Activated CD4-positive, CD25-positive, alpha-beta regulatory T cell treated with anti-CD3 and anti-CD28 coated beads, Interleukin-2, amount 50 U/mL, for 72 hours (primary cell): ENCODE data around the gene PTPN4.
"Not testable (repeated sequence)": the region's sequence is repeated elsewhere in the genome, so short reads cannot be mapped to it uniquely, and the experiment has no call there.

Experiments
- DNase-seq: peaks from one replicate; pipeline ENCODE4 v3.0.0; 2021

Gene PTPN4

GRCh38 chr2:119768742-119769141 is 9.0 kb downstream of the PTPN4 start:
- no peak for DNase-seq

- no peak for DNase-seq
Observed at GRCh38 chr2:119769645-119770044, 9.9 kb downstream of the PTPN4 start.

DNA sequence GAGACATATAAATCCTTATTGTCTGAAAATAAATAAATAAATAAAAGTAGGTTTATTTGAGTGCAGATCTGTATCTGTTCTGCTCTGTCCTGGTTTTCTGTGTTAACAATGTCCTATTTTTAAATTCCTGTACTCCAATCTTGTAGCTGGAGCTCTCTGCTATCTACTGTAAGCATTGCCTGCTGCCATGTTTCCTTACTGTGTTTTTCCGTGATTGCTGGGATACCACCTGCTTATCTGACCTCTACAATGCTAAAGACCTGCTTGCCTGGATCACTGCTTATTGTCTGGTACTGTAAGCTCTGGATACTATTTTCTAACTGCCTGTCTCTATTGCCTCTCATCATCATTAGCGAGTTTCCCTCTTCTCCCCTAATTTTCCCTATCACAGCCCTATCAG is 11.6 kb downstream of the PTPN4 start:
- no peak for DNase-seq

DNA sequence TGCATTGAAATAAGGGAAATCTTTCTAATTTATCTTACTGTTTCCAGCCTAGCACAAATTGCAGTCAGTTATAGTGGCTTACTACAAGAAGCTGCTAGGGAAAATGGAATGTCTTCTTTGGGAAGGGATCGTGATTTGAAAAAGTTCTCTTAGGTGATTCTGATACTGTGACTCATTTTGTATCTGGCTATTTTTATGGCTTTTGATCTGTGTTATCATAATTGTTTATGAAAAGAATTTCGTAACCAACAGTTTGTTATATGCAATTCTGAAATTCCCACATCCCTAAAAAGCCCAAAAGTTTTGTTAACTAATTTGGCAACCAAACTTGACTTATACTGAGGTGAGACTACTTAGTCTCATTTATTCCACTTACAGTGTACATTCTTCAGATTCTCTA is 12.4 kb downstream of the PTPN4 start:
- no peak for DNase-seq

DNA sequence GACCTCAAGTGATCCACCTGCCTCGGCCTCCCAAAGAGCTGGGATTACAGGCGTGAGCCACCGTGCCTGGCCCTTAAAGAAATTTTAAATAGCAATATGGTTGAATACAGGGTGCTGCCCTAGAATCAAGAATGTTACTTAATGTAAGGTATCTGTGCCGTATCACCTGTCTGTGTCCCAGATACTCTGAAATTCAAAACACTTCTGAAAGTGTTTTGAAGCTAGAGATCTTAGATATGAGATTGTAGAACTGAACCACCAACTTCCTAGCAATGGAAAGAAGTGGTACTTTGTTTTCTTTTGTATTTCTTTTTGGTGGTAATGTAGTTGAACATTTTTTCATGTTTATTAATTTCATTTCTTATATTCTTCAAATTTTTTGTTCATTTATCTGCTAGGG is 13.0 kb downstream of the PTPN4 start:
- no peak for DNase-seq

DNA sequence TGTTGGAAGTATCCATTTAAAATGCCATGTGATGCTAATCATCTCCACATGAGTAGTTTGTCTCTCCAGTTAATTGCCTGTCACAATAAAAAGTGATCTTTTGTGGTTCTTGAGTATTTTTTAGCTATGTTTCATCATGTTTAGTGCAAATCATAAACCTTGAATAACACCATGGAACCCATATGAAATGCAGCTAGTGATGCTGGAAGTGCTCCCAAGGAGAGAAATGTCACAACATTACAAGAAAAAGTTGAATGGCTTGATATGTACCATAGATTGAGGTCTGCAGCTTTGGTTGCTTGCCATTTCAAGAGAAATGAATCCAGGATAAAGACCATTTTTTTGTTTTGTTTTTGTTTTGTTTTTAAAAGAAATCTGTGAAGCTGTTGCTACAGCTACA is 14.3 kb downstream of the PTPN4 start:
- no peak for DNase-seq

DNA sequence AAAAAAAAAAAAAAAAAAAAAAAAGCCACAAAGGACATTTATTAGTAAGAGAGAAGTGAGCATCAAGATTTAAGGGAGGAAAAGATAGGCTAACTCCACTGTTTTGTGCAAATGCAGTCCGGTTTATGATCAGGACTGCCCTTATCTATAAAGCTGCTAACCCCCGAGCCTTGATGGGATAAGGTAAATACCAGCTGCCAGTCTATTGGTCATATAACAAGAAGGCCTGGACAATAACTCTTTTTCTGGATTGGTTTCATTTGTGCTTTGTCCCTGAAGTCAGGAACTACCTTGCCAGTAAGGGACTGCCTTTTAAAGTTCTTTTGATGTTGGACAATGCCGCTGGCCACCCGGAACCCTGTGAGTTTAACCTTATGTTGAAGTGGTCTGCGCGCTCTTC is 15.4 kb downstream of the PTPN4 start:
- no peak for DNase-seq

DNA sequence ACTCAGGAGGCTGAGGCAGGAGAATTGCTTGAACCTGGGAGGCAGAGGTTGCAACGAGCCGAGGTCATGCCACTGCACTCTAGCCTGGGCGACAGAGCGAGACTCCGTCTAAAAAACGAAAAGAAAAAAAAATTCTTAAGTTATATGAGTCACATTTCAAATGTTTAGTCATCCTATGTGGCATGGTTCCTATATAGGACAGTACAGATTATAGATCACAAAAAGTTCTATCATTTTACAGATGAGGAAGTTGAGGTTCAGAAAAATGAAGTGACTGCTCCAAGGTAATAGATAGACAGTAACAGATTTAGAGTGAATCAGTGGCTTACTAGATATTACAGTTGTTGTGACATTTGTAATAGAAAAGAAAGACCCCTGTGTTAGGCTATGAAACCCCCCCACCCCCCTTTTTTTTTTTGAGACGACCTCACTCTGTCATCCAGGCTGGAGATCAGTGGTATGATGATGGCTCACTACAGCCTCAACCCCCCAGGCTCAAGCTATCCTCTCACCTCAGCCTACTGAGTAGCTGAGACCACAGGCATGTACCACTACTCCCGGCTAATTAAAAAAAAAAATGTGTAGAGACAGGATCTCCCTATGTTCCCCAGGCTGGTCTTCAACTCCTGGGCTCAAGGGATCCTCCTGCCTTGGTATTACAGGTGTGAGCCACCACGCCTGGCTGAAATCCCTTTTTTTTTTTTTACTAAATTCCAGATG is 22.7 kb downstream of the PTPN4 start:
- DNase-seq: no peak

- no peak for DNase-seq
Observed at GRCh38 chr2:119784876-119785275, 25.2 kb downstream of the PTPN4 start.

DNA sequence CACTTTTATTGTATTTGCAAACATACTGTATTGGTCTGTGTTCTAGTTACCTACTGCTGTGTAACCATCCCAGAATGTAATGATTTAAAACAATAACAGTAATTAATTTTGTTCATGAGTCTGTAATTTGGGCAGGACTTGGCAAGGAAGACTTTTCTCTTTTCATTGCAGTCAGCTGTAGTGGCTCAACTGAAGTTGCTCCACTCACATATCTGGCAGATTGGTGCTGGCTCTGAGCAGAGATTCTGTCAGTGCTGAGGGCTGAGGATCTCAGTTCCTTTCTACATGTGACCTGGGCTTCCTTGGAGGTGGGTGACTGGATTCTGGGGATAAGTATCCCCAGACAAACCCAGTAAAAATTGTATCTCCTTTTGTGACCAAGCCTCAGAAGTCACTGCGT is 26.6 kb downstream of the PTPN4 start:
- DNase-seq: no peak

DNA sequence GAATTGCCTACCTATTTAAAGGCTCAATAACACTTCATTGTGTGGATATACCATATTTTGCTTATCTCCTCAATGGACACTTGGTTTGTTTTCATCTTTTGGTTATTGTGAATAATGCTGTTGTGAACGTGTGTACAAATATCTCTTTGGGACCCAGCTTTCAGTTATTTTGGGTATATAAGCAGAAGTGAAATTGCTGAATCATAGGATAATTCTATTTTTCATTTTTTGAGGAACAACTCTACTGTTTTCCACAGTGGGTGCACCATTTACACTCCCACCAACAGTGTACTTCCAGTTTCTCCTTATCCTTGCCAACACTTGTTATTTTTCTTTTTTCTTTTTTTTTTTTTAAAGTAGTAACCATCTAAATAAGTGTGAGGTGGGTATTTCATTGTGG is 29.0 kb downstream of the PTPN4 start:
- DNase-seq: no peak

DNA sequence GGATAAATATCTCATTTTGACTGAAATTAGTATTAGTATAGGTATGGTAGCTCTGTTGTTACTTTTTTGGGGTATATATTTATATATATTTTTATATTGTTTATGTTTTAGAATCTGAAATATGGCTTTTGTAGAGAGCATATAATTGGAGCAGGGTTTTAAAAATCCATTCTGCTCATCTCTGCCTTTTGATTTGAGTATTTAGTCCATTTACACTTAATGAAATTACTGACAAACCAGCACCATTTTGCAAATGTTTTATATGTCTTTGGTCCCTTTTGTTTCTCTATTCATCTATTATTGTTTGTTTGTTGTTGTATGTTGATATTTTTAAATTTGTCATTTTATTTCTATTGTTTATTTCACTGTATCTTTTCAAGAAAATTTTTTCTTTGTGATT is 30.7 kb downstream of the PTPN4 start:
- no peak for DNase-seq

DNA sequence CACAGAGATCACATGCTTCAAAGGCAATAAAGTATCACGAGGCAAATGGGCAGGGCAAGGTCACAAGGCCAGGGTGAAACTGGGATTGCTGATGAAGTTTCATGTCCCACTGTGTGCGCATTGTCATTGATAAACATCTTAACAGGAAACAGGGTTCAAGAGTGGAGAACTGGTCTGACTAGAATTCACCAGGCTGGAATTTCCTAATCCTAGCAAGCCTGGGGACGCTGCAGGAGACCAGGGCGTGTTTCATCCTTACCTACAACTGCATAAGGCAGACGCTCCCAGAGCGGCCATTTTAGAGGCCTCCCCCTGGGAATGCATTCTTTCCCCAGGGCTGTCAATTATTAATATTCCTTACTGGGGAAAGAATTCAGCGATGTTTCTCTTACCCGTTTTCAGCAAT is 33.2 kb downstream of the PTPN4 start:
- no peak for DNase-seq

GRCh38 chr2:119794237-119794636 is 34.5 kb downstream of the PTPN4 start:
- no peak for DNase-seq

DNA sequence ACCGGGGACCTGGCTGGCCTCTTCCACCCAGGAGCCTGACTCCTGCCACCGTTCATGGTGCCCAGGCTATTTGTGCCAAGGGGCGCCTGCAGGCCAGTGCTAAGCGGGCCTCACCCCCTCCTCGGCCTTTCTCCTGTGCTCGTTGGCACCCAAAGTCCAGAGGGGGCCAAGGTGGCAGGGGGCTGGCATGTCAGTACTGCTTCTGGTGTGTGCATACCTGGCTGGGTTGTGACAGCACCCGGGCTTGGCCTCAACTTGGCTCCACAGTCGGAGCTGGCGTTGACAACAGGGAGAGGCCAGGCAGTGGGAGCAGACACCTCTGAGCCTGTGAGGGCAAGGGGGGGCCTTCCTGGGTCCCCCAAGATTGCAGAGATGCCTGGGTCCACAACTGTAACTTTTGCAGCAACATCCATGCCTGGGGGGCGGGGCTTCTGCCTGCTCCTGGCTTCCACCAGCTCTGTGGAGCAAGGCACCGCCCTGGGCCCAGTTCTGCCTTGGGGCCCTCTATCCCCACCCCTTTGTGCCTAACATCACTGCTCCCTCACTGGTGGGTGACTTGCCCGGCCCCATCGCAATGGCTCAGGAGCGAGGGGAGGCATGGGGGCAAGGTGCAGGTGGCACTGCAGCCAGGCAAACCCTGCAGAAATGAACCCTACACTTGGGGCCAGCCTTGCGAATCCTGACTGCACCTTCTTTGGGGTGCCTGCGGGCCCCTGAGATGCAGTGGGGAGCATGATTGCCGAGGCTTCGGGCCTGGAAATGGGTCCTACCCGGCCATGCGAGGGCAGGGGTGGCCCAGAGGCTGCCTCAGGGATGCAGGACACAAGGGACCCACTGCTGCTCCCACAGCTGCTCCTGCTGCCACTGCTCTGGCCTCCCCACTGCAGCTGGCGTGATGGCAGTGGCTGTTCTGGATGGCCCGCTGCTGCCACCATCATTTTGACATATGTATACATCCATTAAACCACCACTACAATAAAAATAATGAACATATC is 35.9 kb downstream of the PTPN4 start:
- DNase-seq: no peak

GRCh38 chr2:119800376-119800902 is 40.7 kb downstream of the PTPN4 start:
- DNase-seq: no peak

- DNase-seq: no peak
Observed at GRCh38 chr2:119801040-119801439, 41.3 kb downstream of the PTPN4 start.

GRCh38 chr2:119801989-119802388 is 42.3 kb downstream of the PTPN4 start:
- DNase-seq: not testable (repeated sequence)

GRCh38 chr2:119803101-119803500 is 43.4 kb downstream of the PTPN4 start:
- DNase-seq: no peak

GRCh38 chr2:119804409-119804808 is 44.7 kb downstream of the PTPN4 start:
- DNase-seq: not testable (repeated sequence)

- no peak for DNase-seq
Observed at GRCh38 chr2:119808516-119809147, 48.9 kb downstream of the PTPN4 start.

GRCh38 chr2:119809339-119810048 is 49.8 kb downstream of the PTPN4 start:
- no peak for DNase-seq
